SK-N-SH (cell line): Measurements from ENCODE around the gene NT5DC2. TPM values are rescaled to one million over a fixed set of nuclear protein-coding genes. Genes with fewer than 3 reads are reported as not detected.

Source experiments
- CTCF ChIA-PET: fragments of 300-600, 350-600 bp; formaldehyde crosslinking; extraction: SDS; loops from one replicate; lab custom pipeline; 2021; lab: Yijun Ruan, JAX
- POLR2A ChIA-PET: fragments of 350-600 bp; sonication (Branson Sonifier 250); formaldehyde crosslinking; extraction: SDS; loops from one replicate; lab custom pipeline; 2020; ENCODE audit warnings: antibody characterized with exemption, inconsistent platforms; lab: Yijun Ruan, JAX
- DNase-seq: peaks from one replicate; pipeline ENCODE4 v3.0.0; 2012
- H2AFZ ChIP-seq: fragments of 200-600 bp; sonication (generic); 2 replicates; pipeline ENCODE4 v1.8.1; 2016; ENCODE audit warnings: antibody characterized with exemption, mild to moderate bottlenecking, low read depth
- H3F3A ChIP-seq: fragments of 200-600 bp; sonication (generic); replicated peaks from 2 replicates; pipeline ENCODE3; 2016; ENCODE audit warnings: antibody characterized with exemption, mild to moderate bottlenecking; ENCODE audit not compliant: insufficient read depth
- H3K27ac ChIP-seq, 2 experiments: fragments of 200-500 bp in 1 of 2; fragments of 200-600 bp in 1 of 2; sonication (Bioruptor generic) in 1 of 2; sonication (generic), shearing (Covaris generic) in 1 of 2; 2 replicates each; pipeline versions ENCODE4 v1.5.1 to v1.6.1; 2014 to 2016; ENCODE audit warnings: low read depth in 2 of 2, inconsistent platforms in 1 of 2, low read length in 1 of 2, mild to moderate bottlenecking in 1 of 2, mixed read lengths in 1 of 2
- H3K27me3 ChIP-seq: fragments of 200-600 bp; sonication (generic), shearing (Covaris generic); 2 replicates; pipeline ENCODE4 v1.6.1; 2016; ENCODE audit warnings: mixed run types; ENCODE audit not compliant: insufficient read depth
- H3K36me3 ChIP-seq, 2 experiments: fragments of 200-500 bp in 1 of 2; fragments of 200-600 bp in 1 of 2; sonication (Bioruptor generic) in 1 of 2; sonication (generic) in 1 of 2; replicated peaks in 1 of 2; 2 replicates each; pipeline versions ENCODE3 to v1.5.1; 2014 to 2016; ENCODE audit warnings: low read length in 1 of 2, mild to moderate bottlenecking in 1 of 2; ENCODE audit not compliant: insufficient read depth in 2 of 2, control insufficient read depth in 1 of 2
- H3K4me1 ChIP-seq, 2 experiments: fragments of 200-500 bp in 1 of 2; fragments of 200-600 bp in 1 of 2; sonication (Bioruptor generic) in 1 of 2; sonication (generic), shearing (Covaris generic) in 1 of 2; 2 replicates each; pipeline versions ENCODE4 v1.5.1 to v1.6.1; 2014 to 2016; ENCODE audit warnings: low read depth in 1 of 2, low read length in 1 of 2, mixed run types in 1 of 2; ENCODE audit not compliant: insufficient read depth in 2 of 2, control insufficient read depth in 1 of 2
- H3K4me2 ChIP-seq: fragments of 200-600 bp; sonication (generic), shearing (Covaris generic); 2 replicates; pipeline ENCODE4 v1.6.1; 2017; ENCODE audit warnings: mixed run types
- H3K4me3 ChIP-seq, 2 experiments: fragments of 200-500 bp in 1 of 2; fragments of 200-600 bp in 1 of 2; sonication (Bioruptor generic) in 1 of 2; sonication (generic), shearing (Covaris generic) in 1 of 2; 2 replicates each; pipeline versions ENCODE4 v1.5.1 to v1.8.1; 2014 to 2016; ENCODE audit warnings: low read depth in 2 of 2, inconsistent platforms in 1 of 2, low read length in 1 of 2, mild to moderate bottlenecking in 1 of 2, mixed read lengths in 1 of 2, moderate library complexity in 1 of 2
- H3K79me2 ChIP-seq: fragments of 200-600 bp; sonication (generic); 2 replicates; pipeline ENCODE4 v1.8.1; 2017; ENCODE audit warnings: mild to moderate bottlenecking; ENCODE audit not compliant: insufficient read depth
- H3K9ac ChIP-seq: fragments of 200-600 bp; sonication (generic); 2 replicates; pipeline ENCODE4 v1.6.1; 2017; ENCODE audit warnings: mixed run types
- H3K9me2 ChIP-seq: fragments of 200-600 bp; sonication (generic); 2 replicates; pipeline ENCODE4 v1.6.1; 2017; ENCODE audit warnings: mixed run types
- H3K9me3 ChIP-seq: fragments of 200-600 bp; sonication (generic); 2 replicates; pipeline ENCODE4 v1.6.1; 2017; ENCODE audit warnings: mixed run types, mild to moderate bottlenecking, moderate library complexity
- H4K20me1 ChIP-seq: fragments of 200-600 bp; sonication (generic); 2 replicates; pipeline ENCODE4 v1.6.1; 2017; ENCODE audit warnings: mild to moderate bottlenecking, mixed run types; ENCODE audit not compliant: insufficient read depth
- CHD2 ChIP-seq: fragments of 150-350 bp; IDR thresholded peaks from 2 replicates; pipeline ENCODE4 v1.6.1; 2018; ENCODE audit warnings: low read length; ENCODE audit not compliant: partially characterized antibody
- CTCF ChIP-seq: fragments of 200-600 bp; sonication (generic); IDR thresholded peaks from 2 replicates; pipeline ENCODE4 v1.6.1; 2017; ENCODE audit warnings: antibody characterized with exemption, mild to moderate bottlenecking, moderate library complexity
- ELF1 ChIP-seq: IDR thresholded peaks from 2 replicates; pipeline ENCODE4 v1.4.0; 2012
- EP300 ChIP-seq, 2 experiments: IDR thresholded peaks; 2 replicates each; pipeline versions ENCODE4 v1.4.0 to v1.6.1; 2012; ENCODE audit warnings: borderline replicate concordance in 1 of 2, low read depth in 1 of 2, low read length in 1 of 2
- EZH2phosphoT487 ChIP-seq: fragments of 200-600 bp; sonication (generic); IDR thresholded peaks from 2 replicates; pipeline ENCODE4 v1.6.1; 2017; ENCODE audit warnings: low read depth, mixed run types, mild to moderate bottlenecking, antibody characterized with exemption, moderate library complexity, borderline replicate concordance
- FOSL2 ChIP-seq: IDR thresholded peaks from 2 replicates; pipeline ENCODE4 v1.4.0; 2012; ENCODE audit warnings: low read depth, mild to moderate bottlenecking, moderate library complexity, borderline replicate concordance
- FOXJ3 ChIP-seq: sonication (generic); formaldehyde crosslinking; IDR thresholded peaks from 2 replicates; pipeline ENCODE4 v1.5.1; 2020; ENCODE audit warnings: mild to moderate bottlenecking, missing genetic modification reagents
- FOXM1 ChIP-seq: IDR thresholded peaks from 2 replicates; pipeline ENCODE4 v1.4.0; 2012; ENCODE audit warnings: low read depth, mild to moderate bottlenecking
- MEF2A ChIP-seq: IDR thresholded peaks from 2 replicates; pipeline ENCODE4 v1.4.0; 2012; ENCODE audit warnings: low read depth, borderline replicate concordance
- MXI1 ChIP-seq: IDR thresholded peaks from 2 replicates; pipeline ENCODE4 v1.6.1; 2012; ENCODE audit warnings: mild to moderate bottlenecking, low read depth, low read length, improper control_type of control experiment
- NFIC ChIP-seq: IDR thresholded peaks from 2 replicates; pipeline ENCODE4 v1.4.0; 2012; ENCODE audit warnings: borderline replicate concordance
- NRF1 ChIP-seq: IDR thresholded peaks from 2 replicates; pipeline ENCODE4 v1.6.1; 2012; ENCODE audit warnings: low read depth, mild to moderate bottlenecking, low read length
- PBX3 ChIP-seq: IDR thresholded peaks from 2 replicates; pipeline ENCODE4; 2012
- POLR2AphosphoS5 ChIP-seq: IDR thresholded peaks from 2 replicates; pipeline ENCODE4 v1.6.1; 2012; ENCODE audit warnings: low read depth, low read length
- RAD21 ChIP-seq: IDR thresholded peaks from 2 replicates; pipeline ENCODE4 v1.6.1; 2012; ENCODE audit warnings: mild to moderate bottlenecking, low read length
- SIN3A ChIP-seq: IDR thresholded peaks from 2 replicates; pipeline ENCODE4 v1.6.1; 2012; ENCODE audit warnings: low read depth, mild to moderate bottlenecking, low read length, moderate library complexity, borderline replicate concordance
- SMC3 ChIP-seq: IDR thresholded peaks from 2 replicates; pipeline ENCODE4 v1.6.1; 2012; ENCODE audit warnings: low read depth, low read length, improper control_type of control experiment
- TAF1 ChIP-seq: IDR thresholded peaks from 2 replicates; pipeline ENCODE4 v1.6.1; 2012; ENCODE audit warnings: low read depth, mild to moderate bottlenecking, low read length, moderate library complexity, borderline replicate concordance
- TCF12 ChIP-seq: IDR thresholded peaks from 2 replicates; pipeline ENCODE4 v1.4.0; 2012
- YY1 ChIP-seq: IDR thresholded peaks from 2 replicates; pipeline ENCODE4 v1.4.0; 2012; ENCODE audit warnings: low read depth, mild to moderate bottlenecking
- WGBS: methylation state at CpG from one replicate; pipeline ENCODE4 v1.1.6; 2017; ENCODE audit warnings: low lambda C conversion rate; 5-methylcytosine and 5-hydroxymethylcytosine counted together
- polyA plus RNA-seq, 3 experiments: library from polyadenylated mRNA; depleted of rRNA; stranded (reverse); fragments of >200 nt; gene quantifications; 2 replicates each; pipeline ENCODE4 v1.2.3, GENCODE V29; 2012
- TF ChIP-seq, protein P1 (sequence below): IDR thresholded peaks from 2 replicates; pipeline ENCODE4 v1.4.0; 2012; ENCODE audit warnings: low read depth, borderline replicate concordance

Gene NT5DC2
- polyA plus RNA-seq, 1 of the 3 experiments (the other 2 are of a cell fraction), result 113 TPM

DNA sequence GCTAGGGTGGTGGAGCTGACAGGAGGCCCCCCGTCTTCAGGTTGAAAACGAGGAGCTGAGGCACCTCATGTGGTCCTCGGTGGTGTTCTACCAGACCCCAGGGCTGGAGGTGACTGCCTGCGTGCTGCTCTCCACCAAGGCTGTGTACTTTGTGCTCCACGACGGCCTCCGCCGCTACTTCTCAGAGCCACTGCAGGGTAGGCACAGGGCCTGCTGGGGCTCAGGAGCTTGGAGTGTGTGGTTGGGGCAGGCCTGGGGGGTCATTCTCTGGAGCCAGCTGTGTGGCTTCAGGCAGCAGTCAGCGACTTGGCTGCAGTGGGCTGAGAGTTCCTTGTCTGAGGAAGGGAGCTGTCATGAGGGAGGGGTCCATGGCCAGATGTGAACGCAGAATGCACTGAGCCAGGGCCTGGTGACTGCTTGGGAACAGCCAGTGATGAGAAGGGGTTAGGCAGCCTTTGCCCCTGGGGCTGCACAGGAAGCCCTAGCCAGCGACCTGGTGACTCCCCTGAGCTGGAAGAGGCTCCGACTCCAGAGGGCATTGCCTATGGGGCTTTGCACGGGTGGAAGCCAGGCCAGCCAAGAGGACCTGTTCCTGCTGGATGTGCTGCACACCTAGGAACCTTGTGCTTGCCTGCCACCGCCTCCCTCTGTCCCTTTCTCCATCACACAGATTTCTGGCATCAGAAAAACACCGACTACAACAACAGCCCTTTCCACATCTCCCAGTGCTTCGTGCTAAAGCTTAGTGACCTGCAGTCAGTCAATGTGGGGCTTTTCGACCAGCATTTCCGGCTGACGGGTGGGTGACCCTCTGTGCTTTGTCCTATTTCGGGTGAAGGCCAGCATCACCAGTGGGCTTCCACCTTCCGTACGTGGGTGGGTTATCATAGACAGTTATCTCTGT is 43.4 kb downstream of the NT5DC2 start (continued):
- TF ChIP-seq CTCF (no peak), POLR2AphosphoS5 (no peak), SIN3A (no peak), PBX3 (no peak), FOXM1 (no peak), EZH2phosphoT487 (no peak), NRF1 (no peak), EP300 (IDR thresholded peaks at IDR 0.05; ENCODE audit: borderline replicate concordance in 1 of 2, low read depth in 1 of 2, low read length in 1 of 2) (no peak), TAF1 (no peak)
- TF ChIP-seq, all 33 proteins: peak for 0

DNA sequence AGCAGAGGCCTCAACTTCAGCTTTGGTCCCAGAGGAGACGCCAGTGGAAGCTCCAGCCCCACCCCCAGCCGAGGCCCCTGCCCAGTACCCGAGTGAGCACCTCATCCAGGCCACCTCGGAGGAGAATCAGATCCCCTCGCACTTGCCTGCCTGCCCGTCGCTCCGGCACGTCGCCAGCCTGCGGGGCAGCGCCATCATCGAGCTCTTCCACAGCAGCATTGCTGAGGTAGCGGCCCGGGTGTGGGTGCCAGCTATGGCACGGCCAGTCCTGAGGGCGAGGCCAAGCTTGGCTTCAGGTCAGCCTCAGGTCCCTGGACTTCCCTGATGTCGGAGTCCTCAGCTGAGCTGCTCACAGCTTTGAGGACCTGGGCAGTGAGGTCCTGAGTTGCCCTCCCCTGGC is 44.2 kb downstream of the NT5DC2 start:
- CTCF ChIA-PET, result interaction anchor here (1.1 to 4.6 kb wide), 2 partner anchors 18 to 42 kb away, joined by 3 to 24 read pairs; no protein-coding TSS in a partner anchor
- H3K36me3 ChIP-seq, result peaks cover 14 to 61% of the 10 kb centered on the region in 2 experiments

More for the DNA sequence above, 44.2 kb downstream of the NT5DC2 start:
- H3K9me2 ChIP-seq, result no peaks in the 10 kb centered on the region
- no peaks in the 10 kb centered on the region for H4K20me1 ChIP-seq
- no peak overlapping the region for H3K4me3 ChIP-seq
- no peak overlapping the region for H3K9ac ChIP-seq
- POLR2A ChIA-PET, result interaction anchor here (1.0 to 2.3 kb wide), 3 partner anchors 9 to 37 kb away, joined by 5 to 8 read pairs (median 5); no protein-coding TSS in a partner anchor
- H3K9me3 ChIP-seq, result no peaks in the 10 kb centered on the region
- no peak overlapping the region for H3K4me2 ChIP-seq
- H3K27ac ChIP-seq, result no peak overlapping the region
- DNase-seq, result no peak
- no peak overlapping the region for H2AFZ ChIP-seq
- H3K79me2 ChIP-seq, result no peaks in the 10 kb centered on the region
- no peaks in the 10 kb centered on the region for H3F3A ChIP-seq
- H3K27me3 ChIP-seq, result no peaks in the 10 kb centered on the region
- TF ChIP-seq, protein P1, sequence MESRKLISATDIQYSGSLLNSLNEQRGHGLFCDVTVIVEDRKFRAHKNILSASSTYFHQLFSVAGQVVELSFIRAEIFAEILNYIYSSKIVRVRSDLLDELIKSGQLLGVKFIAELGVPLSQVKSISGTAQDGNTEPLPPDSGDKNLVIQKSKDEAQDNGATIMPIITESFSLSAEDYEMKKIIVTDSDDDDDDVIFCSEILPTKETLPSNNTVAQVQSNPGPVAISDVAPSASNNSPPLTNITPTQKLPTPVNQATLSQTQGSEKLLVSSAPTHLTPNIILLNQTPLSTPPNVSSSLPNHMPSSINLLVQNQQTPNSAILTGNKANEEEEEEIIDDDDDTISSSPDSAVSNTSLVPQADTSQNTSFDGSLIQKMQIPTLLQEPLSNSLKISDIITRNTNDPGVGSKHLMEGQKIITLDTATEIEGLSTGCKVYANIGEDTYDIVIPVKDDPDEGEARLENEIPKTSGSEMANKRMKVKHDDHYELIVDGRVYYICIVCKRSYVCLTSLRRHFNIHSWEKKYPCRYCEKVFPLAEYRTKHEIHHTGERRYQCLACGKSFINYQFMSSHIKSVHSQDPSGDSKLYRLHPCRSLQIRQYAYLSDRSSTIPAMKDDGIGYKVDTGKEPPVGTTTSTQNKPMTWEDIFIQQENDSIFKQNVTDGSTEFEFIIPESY, result no peak
- TF ChIP-seq MEF2A (no peak), EP300 (IDR thresholded peaks at IDR 0.05; ENCODE audit: borderline replicate concordance in 1 of 2, low read depth in 1 of 2, low read length in 1 of 2) (no peak), NFIC (no peak), ELF1 (no peak), SMC3 (no peak), FOSL2 (no peak), MXI1 (no peak), CHD2 (no peak), YY1 (no peak), FOXM1 (no peak), TAF1 (no peak), FOXJ3 (no peak), EZH2phosphoT487 (no peak), RAD21 (no peak), TCF12 (no peak), CTCF (no peak)
- no CpG with 5 or more reads among the region's 18 CpGs for WGBS
- H3K4me1 ChIP-seq, result peaks cover 3 to 9% of the 10 kb centered on the region in 2 experiments; a peak in 2 of 4 replicates
